Esophagus squamous epithelium (tissue), 4 donors: Measurements from ENCODE around the gene DESI1.

Experiments
- CTCF ChIP-seq, 6 experiments: fragments of 450-650 bp in 4 of 6; fragments of 200-600 bp in 2 of 6; sonication (generic) in 2 of 6; IDR thresholded peaks; one replicate each; pipeline ENCODE4 v1.5.1; 2016 to 2019; ENCODE audit warnings: antibody characterized with exemption in 6 of 6, mild to moderate bottlenecking in 4 of 6, moderate library complexity in 4 of 6
- POLR2A ChIP-seq, 4 donors: fragments of 450-650 bp; IDR thresholded peaks; one replicate each; pipeline ENCODE4 v1.6.1; 2017; ENCODE audit warnings: antibody characterized with exemption in 4 of 4, mild to moderate bottlenecking in 4 of 4, moderate library complexity in 3 of 4

- no peak for TF ChIP-seq CTCF (IDR thresholded peaks at IDR 0.05)
- no peak for TF ChIP-seq POLR2A (IDR thresholded peaks at IDR 0.05)
Observed at GRCh38 chr22:41641854-41642253, 21.0 kb upstream of the DESI1 start.
